ENCODE measurements around the gene TMEM184A. TPM values are rescaled to one million over a fixed set of nuclear protein-coding genes. Genes with fewer than 3 reads are reported as not detected.

TMEM184A gene
- polyA plus RNA-seq, 1 donor: 6.1 TPM

DNA sequence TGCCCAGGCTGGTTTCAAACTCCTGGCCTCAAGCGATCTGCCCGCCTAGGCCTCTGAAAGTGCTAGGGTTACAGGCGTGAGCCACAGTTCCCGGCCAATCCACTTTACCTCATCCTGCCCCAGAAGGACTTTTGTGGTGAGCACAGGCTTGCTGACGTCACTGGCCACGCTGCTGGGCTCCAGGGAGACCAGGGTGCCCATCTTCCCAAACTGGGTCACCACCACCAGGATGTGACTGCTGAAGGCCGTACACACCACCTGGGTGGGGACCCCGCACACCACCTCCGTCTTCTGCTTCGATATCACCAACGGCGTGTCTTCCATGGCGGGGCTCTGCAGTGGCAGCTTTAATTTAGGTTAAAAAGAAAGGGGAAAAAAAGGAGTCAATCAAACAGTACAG is 13.0 kb upstream of the TMEM184A start:
- no peak for DNase-seq

DNA sequence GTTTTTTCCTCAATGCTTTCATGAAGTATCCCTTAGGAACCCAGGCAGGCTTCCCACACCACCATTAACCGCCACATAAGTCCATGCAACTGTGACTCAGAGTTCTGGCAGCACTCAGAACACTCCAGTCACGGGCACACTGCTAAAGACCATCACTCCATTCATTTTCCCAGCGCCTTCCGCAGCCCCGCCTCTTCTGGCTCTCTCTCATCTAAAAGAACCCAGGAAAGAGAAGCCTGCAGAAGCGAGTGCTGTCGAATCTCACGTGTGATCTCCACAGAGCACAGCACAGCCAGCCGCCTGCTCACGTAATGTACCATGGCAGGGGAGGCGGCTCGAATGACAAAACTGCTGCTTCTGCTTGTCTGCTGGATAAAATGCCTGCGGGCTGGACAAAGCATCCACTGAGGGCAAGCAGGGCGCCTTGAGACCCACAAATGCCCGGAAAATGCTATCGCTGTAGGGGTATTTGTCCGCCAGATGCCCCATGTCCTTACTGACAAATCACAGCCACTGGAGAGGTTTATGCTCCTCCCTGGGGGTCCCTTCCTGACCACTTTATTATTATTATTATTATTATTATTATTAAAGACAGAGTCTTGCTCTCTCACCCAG is 12.0 kb upstream of the TMEM184A start:
- no peak for DNase-seq

DNA sequence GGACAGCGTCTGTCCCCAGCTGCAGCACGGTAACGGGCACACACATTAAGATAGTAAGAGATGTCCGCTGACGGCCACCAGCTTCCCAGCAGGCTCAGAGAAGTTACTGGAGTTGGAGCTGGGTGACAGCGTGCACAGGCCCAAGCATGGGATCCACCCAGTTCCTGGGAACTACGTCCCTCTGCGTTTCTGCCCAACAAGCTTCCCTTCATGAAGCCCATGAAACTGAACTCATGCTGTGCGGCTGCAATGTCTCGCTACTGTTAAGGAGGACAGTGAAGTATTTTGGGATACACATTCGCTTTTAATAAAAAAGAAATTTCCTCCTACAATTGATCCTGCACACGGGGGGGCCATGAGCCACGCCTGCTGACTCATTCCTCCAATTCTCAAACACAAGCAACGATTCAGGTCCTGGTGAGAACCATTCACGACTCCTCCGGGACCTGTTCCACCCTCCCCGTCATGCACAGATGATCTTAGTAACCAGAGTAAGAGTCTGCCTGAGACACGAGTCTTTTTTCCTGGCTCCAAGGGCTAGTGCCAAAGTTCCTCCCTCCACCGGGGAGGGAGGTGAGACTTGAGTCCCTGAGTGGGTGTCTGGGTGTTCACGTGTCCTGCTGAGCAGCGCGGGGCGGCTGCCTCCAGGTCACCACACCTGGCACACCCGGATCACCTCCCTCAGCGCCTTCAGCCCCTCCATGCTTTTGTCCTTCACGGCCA is 11.2 kb upstream of the TMEM184A start:
- DNase-seq: no peak

DNA sequence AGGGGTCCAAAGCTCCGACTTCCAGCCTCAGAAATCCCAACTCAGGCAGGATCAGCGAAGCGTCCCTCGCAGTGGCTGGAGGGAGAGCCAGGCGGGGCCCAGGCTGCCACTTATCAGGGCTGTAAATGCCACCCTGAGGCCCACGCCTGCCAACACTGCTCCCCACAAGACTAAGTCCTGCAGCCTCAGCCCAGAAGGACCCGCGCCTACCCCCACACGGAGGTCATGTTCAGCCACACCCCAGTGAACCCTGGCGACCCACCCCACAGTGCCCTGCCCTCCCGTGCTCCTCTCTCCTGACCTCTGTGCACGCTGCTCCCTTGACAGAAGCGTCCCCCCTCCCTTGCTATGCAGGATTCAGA is 10.7 kb upstream of the TMEM184A start:
- DNase-seq: no peak

DNA sequence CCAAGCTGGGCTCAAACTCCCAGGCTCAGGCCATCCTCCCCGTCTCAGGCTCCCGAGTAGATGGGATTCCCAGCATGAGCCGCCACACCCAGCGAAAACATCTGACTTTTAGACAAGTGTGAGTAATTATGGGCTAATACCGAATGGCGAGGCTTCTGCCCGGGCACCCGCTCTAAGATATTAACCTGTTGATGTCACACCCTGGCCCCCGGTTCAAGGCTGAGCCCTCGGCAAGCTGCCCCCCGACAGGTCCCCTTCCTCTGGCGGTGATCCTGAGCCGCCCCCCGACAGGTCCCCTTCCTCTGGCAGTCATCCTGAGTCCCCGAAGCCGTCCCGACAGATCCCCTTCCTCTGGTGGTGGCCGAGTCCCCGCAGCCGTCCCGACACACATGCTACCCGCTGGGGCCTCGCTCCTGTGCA is 8.6 kb upstream of the TMEM184A start:
- DNase-seq: no peak

DNA sequence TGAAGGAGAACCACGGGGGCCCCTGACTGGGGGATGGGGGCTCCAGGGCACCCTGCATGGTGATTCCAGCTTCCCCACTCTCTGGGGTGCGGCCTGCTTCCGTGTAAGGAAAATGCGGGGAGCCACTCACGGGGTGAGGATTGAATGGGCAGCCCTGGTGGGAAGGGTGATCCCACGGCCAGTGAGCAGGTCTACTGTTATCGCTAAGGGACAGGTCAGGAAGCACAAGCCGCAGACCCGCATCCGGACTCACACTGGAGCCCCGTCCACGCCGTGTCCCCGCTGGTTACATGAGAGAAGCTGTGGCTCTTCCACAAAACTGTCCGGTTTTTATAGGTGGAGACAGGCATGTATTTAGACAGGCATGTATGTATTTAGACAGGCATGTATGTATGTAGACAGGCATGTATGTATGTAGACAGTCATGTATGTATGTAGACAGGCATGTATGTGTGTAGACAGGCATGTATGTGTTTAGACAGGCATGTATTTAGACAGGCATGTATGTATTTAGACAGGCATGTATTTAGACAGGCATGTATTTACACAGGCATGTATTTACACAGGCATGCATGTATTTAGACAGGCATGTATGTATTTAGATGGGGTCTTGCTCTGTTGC is 8.1 kb upstream of the TMEM184A start:
- DNase-seq: no peak

DNA sequence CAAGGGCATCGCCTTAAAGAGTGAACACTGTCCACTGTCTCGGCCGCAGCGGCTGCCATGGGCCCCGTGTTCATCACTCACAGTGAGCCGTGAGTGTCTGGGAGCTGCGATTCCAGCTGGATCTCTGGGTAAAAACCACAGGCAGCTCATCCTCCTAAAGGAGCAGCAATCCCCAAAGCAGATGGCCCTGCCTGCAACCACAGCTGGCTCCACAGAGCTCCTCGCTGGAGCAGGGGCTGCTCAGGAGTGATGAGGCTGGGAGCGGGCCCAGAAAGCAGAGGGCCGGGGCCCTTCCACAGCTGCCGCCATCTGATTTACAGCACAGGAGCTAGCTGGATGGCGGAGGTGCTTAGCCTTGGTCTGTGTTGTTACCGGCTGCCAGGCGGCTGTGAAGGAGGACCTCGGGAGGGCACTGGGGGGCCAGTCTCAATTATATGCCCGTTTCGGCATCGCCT is 6.6 kb upstream of the TMEM184A start:
- DNase-seq: no peak

DNA sequence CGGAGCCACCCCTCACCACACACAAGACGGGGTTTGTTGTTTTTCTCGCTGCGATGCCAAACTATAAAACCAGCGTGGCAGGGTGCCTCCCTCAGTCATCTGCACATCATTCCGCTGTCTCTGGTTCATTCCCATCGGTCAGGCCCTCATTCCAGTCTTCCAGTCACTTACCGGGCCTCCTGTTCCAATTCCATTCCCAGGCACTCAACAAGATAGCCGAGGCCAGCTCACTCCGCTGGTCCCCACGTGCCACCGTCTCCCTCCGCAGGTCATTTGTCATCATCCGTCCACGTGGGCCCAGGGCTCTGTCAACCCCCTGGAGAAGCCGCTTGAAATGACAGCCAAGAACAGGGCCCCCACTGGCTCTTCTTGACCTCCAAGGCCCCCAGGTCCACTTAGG is 6.1 kb upstream of the TMEM184A start:
- no peak for DNase-seq

DNA sequence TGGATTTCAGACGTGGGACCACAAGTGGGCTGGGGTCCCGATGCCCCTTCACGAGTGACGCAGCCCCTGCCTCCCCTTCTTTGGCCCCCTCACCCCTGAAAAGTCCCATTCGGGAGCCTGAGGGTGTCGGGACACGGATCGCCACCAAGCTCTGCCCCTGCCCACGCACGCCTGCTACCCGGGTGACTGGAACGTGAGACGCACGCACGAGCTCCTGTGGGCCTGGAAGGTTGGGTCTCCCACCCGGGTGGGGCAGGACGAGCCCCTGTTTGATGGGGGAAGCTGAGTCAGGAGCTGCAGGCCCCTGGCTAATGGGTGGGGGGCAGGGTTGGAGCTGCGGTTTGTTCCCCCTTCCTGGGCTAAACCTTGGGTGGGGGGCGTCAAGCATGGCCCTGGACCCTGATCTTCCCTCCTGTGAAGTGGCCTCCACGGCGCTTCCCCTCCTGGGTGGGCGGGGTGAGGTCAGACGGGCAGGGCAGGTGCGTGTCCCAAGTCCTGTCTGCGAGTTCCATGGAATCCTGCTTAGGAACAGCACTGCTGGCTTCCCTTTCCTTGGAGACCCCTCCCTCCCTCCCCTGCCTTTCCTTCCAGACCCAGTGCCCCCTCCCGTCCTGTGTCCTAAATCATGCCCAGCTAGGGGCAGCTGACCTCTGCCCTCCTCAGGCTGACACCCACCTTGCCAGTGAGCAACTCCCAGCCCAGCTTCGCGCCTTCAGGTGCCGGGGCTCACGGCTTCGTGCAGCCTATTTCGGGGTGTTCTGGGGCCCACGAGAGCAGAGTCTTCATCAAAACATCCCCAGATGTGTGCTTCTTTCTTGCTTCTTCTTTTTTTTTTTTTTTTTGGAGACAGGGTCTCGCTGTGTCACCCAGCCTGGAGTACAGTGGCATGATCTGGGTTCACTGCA is 5.3 kb upstream of the TMEM184A start:
- no peak for DNase-seq

DNA sequence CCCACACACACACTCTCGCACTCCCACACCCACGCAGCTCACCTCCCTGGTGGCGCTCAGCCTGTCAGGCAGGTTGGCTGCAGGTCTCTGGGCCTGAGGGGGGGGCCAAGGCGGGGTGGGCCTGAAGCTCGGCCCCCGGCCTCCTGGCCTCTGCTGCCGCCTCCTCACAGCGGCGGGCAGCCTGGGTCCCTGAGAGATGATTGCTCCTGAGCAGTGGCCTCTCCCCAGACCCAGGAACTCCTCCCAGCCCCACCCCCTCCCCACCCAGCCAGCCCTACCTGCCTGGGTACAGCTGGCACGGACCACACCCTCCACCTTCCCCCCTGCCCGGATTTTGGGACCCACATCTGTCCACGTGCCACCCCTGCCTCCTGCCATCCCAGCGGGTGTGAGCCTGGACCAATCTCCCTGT is 4.6 kb upstream of the TMEM184A start:
- DNase-seq: no peak

DNA sequence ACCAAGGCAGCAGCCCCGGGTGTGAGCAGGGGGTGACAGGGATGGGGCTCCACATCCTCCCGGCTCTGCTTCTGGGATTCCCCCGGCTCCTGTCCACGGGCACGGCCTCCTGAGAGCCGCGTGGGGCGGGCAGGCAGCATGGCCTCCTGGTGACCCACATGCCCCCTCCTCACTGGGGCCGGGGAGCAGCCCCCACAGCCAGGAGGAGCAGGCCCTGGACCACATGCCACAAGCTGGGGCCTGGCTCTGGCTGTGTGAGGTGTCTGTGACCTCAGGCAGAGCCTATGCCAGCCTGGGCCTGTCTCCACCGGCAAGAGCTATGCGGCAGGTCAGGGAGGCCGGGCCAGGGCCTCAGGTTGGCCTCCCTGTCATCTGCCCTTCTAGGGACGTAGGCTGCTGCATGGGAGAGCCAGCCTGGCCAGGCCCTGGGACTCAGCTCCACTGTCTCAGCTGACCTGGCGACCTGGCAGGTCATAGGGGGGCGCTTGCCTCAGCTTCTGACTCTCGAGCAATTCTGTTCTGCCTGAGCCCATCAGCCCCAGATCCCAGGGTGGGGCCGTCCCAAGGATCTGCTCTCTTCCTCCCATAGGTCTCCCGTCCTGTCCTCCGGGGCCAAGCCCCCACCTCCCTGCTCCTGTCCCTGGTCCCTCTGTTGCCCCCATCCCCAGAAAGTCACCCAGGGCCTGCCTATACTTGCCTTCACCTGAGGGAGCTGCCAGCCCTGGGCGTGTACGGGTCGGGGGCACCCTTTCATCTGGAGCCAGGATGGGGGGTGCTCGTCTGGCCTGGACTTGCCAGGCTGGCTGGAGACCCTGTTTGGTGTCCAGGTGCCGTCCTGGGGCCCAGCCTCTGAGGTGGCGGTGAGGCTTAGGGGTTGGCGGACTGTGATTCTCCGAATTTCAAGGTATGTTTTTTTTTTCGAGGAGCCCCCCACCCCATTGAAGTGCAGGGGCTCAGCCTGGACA is 3.9 kb upstream of the TMEM184A start:
- DNase-seq: no peak

DNA sequence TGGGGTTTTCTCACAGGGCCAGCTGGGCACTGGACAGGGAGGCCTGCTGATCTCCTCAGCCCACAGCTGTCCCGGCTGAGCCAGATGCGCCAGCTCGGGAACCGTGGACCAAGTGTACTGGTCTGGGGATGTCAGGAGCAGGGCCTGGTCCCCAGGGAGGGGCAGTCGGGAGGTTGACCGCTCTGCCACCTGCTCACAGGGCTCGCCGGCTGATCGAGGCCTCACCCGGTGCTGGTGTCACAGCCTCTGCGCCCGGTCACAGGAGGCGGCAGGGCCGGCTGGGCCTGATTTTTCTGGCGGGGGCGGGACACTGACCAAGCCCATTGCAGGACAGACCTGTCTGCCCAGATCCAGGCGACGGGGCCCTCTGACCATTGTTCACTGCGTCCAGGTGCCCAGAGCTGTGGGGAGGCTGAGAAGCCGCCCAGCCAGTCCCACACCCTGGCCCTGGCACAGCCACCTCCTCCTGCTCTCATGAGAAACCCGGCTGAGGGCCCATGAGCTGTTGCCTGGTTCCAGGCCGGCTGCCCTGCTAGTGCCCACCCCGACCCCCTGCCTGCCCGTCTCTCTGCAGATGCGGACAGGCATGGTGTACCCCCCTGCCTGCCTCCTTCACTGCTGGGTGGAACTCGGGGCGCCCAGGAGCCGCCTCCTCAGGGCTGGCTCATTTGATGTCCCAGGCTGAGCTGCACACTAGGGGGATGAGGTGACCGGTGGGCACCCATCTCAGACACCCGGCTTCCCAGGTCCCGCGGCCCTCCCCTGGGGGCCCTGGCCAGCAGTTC is 3.0 kb upstream of the TMEM184A start:
- no peak for DNase-seq

DNA sequence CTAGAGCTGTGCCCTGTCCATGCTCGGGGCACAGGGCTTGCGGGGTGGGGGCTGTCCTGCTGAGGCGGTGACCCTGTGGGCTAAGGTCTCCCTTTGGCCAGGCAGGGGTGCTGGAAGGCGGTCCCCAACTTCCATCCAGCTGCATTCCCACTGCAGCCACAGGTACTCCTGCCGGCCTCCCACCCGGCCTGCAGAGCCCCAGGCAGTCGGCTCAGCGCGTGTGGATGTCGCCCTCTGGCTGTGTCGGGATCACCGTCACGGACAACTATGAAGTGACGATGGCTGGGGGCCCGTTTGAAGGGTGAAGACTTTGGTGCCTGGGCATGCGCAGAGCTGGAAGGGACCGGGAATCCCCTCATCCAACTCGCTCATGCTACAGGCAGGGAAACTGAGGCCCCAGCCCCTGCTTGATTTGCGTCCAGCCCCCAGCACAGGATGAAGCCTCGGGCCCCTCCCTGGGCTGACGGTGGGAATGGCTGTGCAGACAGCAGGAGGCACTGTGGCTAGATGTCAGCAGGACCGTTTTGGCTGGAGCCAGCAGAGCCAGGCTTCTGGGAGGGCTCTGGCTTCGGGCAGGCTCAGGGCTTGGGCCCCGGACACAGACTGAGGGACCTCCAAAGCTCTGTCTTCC is 2.3 kb upstream of the TMEM184A start:
- DNase-seq: no peak

DNA sequence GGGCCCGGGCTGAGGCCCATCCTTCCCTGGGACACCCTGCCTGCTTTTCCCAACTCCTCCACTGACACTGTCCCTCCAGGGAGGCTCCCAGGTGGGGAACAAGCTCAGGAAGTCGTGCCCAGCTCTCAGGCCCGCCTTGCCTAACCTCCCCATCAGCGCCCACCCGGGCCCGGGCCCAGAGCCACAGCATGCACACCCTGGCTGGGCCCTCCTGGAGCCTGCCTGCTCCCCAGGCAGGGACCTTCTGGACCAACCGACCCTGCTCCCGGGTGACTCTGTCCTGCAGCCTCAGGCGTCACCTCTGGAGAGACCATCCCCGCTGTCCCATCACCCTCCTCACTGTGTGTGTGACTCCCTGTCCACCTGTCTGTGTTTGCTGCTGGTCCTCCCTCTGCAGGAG is 1.8 kb upstream of the TMEM184A start:
- DNase-seq: no peak

DNA sequence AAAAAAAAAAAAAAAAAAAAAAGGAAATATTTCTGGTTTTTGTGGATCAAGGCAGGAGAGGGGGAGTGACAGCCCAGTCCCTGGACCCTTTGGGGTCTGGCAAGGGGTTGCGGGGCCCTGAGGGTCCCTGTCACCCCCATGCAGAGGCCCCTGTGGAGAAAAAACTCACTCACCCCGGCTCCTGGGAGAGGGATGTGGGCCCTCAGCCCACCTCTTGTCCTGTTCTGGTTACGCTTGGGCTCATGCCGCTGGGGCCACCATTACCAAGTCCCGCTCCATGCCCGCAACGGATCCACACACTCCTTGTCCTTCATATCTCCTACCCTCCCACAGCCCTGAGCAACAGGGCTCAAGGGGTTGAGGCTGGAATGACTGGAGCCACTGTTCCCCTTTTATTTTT is 1.0 kb upstream of the TMEM184A start:
- no peak for DNase-seq

DNA sequence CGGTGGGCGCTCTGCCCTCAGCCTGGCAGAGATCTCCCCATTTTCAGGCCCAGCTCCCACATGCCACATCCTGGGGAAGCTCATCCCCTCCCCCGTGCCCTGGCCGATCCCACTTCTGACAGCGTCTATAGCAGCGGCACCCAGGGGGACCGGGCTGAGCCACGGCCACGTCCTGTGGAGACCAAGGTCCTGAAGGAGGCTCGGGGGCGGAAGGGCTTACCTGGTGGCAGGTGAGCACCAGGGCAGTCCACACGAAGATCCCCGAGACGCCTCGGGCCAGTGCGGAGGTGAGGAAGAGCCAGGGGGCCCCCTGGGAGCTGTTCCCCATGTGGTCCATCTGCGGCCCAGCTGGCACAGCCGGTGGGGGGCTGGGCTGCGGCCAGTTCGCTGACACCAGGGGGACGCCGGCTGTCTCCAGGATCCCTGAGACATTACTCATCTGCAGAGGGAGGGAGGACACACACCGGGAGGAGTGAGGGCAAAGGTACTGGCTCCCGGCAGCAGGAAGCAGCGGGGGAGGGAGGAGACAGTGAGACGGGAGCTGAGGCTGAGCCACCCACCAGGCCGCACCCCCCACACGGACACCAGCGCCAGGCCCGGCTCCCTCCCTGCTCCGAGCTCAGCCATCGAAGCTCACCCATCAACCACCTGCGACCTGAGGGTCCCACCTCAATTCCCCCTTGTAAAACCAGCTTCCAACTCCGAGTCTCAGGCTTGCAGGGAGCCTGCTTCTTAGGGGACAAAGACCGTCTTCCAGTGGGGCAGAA is 776 bp downstream of the TMEM184A start:
- DNase-seq: peak; percentile 83

DNA sequence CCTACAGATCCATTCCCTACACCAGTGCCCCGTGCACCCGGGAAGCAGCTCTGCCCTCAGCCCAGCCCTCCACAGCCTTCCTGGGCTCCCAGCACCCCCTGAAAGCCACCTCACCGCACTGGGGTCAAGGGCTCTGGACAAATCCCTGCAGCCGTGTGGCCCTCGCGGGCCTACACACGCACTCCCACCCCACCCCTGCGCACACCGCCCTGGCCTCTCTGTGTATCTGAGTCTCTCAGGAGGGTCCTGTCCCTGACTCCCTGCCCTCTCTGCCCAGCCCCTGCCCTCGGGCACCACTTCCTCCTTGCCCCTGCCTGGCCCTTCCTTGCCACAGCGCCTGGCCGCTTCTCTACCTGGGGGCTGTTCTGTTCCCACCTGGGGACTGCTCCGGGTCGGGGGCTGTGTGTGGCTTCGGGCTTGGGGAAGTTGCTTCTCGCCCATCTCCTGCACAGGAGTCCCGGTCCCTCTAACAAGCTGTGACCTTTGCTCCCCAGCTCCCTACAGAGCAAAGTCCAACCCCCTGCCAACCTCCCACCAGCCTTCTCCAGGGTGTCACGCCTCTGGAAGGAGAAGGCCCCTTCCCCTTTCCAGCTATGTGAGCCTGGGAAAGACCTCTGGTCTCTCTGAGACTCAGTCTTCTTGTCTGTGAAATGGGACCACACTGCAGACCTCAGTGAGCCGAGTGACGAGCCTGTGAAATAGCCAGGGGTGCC is 1.5 kb downstream of the TMEM184A start:
- DNase-seq: no peak

DNA sequence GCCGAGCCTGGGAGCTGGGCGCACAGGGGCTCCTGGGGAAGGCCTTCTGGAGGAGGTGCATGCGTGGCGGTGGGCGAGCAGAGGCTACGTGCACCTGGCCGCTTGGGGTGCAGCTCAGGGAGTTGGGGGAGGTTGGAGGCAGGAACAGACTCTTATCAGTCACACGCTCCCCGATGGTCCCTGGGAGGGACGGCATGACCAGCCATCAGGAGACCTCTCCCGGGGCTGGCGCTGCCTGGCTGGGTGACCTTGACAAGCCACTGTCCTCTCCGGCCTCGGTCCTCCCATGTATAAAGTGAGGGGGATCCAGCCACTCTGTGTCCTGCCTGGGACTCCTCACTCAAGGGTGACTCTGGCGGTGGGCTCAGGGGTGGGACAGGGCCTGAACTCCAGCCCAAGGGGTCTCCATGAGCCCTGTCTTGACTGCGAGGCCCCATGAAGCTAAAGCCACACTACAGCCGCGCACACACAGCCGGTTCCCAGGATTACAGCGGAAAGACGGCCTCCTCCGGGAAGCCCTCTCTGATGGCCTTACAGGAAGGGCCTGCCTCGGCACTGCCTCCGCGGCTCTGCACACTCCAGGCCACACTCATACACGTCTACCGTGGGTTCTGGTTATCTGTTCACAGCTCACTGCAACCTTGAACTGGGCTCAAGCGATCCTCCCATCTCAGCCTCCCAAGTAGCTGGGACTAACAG is 2.3 kb downstream of the TMEM184A start:
- DNase-seq: no peak

Data from left kidney (tissue), 2 donors.